ENCODE results near the gene RMDN2.
A peak's percentile ranks its signal among the peaks of the same experiment; 100 is the strongest.

The RMDN2 gene

GRCh38 chr2:38030635-38031355, 105.7 kb downstream of the RMDN2 start:
- DNase-seq = no peak
- intact Hi-C loops (cut with DNase I) = no loop called here

GRCh38 chr2:38032946-38033345, 107.9 kb downstream of the RMDN2 start:
- intact Hi-C loops (cut with DNase I) = no loop called here
- DNase-seq = no peak

DNA sequence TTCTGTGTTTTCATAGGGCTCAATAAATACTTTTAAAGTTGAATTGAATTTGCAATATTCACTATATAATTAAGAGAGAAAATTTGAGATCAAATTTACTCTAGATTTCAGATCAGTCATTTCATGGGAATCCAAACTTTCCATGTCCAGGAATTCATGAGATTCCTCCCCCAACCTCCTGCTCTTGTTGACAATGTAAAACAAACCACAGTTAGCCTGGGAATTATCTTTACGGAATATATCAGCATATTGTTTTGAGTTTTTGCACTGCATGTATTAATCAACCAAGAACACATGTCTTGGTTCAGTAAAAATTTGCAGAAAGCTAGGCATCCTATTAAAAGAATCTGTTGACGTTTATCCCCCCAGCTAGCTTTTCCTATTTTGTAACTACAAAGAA, 108.6 kb downstream of the RMDN2 start:
- no peak for DNase-seq
- intact Hi-C loops (cut with DNase I) = no loop called here

GRCh38 chr2:38035968-38036367, 110.9 kb downstream of the RMDN2 start:
- no peak for DNase-seq
- intact Hi-C loops (cut with DNase I) = no loop called here

DNA sequence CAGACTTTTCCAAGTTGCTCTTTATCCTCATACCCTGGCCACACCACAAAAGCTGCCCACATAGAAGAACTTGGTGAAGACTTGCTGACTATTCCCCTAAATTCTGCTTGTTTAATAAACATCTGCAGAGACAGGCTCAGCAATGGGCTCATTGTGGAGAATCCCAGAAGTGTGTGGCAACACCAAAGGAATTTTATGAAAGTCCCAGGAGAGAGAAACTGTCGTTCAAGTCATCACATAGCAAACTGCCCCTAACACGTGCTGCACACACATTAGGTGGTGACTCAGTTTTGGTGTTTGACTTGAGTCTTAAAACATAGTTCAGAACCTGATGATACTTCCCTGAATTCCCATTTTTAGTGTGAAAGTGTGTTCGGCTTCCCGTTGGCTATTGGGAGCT, 112.2 kb downstream of the RMDN2 start:
- intact Hi-C loops (cut with DNase I) = no loop called here
- no peak for DNase-seq

DNA sequence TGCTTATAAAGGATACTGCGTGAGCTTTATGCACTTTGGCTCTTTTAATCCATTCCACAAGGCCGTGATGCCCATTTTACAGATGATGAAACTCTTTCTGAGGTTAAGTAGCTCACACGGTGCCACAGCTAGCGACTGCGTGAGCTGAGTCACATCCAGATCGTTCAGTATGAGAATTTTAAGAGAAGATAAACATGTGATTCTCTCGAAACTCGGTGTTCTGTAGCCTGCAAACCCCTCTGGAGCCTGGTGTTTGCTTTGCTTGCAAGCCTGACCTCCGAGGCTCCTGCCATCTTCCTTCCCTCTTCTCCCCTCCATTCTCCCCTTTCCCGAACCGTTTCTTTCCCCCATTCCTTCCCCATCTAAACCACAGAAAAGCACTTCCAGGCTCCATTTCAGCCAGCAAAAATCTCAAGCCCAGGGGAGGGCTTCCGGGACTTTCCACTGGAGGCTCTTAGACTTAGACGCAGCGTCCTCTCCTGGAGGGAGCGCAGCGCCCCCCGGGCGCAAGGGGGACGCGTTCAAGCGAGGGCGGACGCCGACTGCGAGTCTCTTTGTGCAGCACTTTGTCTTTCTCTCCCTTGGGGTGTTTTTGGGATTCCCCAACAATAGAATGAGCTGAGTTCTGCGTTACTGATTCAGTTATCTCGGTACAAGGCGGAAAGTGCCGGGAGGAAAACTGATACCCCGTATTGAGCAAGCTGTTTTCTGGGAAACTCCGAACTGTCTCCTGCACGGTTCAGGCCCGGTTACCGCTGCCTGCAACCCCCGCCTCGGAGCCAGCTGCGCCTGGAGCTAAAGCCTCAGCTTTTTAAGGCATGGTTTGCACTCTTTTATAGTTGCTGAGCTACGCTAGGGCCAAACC, 112.9 kb downstream of the RMDN2 start:
- intact Hi-C loops (cut with DNase I) = no loop called here

GRCh38 chr2:38038682-38039081, 113.6 kb downstream of the RMDN2 start:
- DNase-seq = peak in 1 of 10 donors; percentile 63
- intact Hi-C loops (cut with DNase I) = no loop called here

More for the DNA sequence above, 112.9 kb downstream of the RMDN2 start:
- DNase-seq = peak in 9 of 10 donors; percentile 16 to 90 (median 61)

GRCh38 chr2:38039121-38039910, 114.2 kb downstream of the RMDN2 start:
- intact Hi-C loops (cut with DNase I) = no loop called here

DNA sequence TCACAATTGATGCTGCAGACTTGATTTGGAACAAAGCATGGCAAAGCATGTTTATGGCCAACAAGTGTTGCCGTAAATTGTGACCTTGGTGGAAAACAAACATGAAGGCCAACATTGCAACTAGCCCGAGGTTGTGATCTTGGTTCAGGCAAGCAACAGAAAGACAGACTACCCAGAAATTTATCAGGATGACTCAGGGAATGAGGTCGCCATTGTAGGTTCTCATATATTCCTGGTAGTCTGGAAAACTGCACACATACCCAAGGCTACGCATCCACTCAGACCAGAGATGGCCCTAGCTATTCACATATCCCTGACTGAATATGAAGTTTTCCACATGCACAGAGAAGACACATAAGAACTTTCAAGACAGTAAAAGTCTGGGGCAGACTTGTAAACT, 120.7 kb downstream of the RMDN2 start:
- intact Hi-C loops (cut with DNase I) = no loop called here
- DNase-seq = no peak

More at GRCh38 chr2:38039121-38039910, 114.2 kb downstream of the RMDN2 start:
- DNase-seq = no peak

DNA sequence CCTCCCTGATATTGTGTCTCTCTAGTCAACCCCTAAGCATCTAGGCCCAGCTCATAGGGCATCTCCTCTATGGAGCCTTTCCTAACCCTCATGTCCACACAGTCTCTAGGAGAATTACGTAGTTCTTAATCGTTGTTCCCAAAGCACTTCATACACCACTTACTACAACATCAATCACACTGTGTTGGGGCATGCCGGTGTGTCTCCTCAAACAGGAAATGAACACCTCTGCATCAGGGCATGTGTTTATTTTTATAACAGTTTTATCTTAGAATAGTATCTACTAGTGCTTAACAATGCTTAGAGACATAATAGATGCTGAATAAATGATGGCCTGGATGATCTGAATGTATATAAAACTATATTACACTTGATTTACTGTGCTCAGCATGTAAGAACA, 131.1 kb downstream of the RMDN2 start:
- DNase-seq = no peak
- intact Hi-C loops (cut with DNase I) = no loop called here

DNA sequence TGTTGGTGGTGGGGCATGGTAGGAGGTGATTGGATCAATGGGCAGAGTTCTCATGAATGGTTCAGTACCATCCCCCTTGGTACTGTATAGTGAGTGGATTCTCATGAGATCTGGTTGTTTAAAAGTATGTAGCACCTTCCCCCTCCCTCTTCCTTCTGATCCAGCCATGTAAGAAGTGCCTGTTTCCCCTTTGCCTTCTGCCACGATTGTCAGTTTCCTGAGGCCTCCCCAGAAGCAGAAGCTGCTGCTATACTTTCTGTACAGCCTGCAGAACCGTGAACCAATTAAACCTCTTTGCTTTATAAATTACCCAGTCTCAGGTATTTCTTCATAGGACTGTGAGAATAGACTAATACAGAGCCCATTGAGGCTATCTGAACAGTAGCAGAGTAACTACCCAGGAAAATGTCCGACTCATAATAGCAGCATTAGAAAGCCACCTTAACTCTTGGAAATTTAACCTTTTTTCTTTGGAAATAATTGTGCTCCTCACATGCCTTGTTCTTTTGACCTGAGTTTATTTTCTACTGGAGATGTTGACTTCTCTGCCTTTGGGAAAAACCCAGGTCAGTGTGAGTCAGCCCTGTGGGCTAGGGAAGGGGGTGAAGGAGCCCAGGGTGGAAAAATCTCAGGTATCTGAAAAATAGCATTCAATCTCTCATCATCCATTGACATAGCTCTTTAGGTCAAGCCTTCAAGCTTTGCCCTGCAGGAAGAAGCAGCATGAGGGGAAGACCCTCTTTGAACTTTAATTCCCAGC, 132.7 kb downstream of the RMDN2 start:
- DNase-seq = no peak
- intact Hi-C loops (cut with DNase I) = no loop called here

- intact Hi-C loops (cut with DNase I) = no loop called here
- DNase-seq = no peak
Observed at GRCh38 chr2:38060236-38061018, 135.3 kb downstream of the RMDN2 start.

DNA sequence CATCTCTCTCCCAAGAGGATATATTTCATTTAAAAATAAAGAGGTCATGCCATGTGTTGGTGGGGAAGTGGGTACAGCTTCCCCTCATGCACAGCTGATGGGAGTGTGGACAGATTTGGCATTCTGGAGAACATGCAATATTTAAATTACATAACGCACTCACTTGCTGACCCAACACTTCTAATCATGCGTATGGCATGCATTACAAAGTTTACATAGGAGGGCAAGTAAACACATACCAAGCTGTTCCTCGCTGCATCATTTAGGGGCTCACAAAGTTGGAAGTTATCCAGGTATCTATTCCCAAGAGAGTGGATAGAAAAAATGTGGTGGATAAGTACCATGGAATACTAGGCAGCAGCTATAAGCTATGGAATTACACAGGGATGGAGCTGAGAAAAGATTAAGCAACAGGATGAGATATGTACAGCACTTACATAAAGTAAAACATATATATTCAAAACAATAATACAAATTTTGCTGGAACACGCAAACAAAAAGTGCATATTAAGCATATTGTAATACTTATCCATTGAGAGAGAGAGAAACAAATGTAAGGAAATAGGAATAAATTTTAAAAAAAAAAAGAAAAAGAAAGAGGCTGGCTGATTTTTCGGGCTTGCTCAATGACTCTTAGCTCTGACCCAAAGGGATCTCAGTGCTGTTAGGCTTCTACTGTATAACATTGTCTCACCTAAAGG, 139.9 kb downstream of the RMDN2 start:
- intact Hi-C loops (cut with DNase I) = no loop called here
- no peak for DNase-seq

DNA sequence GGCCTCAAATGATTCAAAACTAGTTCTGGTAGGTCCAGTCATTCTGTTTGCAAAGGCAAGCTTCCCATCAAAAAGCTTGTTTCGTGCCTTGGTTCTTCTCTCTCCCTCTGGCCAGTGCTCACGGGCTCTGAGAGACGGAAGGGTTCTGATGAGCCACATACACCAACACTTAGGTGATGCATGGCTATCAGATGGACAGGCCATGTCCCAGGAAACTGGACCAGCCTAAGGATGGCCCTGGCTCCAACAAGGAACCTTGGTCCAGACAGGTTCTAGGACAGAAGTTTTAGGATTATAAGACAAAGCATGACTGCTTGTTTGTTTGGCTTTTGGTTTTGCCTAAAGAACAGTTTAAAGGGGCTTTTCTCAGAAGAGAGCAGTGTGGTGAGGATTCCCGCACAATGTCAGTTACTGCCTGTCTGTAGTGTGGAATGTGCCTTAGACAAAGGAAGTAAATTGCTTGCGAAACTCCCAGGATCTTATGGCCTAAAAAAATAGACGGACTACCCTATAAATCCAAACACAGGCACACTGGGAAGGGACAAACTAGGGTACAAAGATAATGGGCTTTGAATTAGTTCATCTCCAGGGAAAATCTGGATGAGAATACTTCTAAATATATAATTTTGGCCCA, 140.5 kb downstream of the RMDN2 start:
- intact Hi-C loops (cut with DNase I) = no loop called here
- DNase-seq = no peak

- intact Hi-C loops (cut with DNase I) = no loop called here
- no peak for DNase-seq
Observed at GRCh38 chr2:38066421-38067115, 141.5 kb downstream of the RMDN2 start.
